Epidermal melanocyte (primary cell): ENCODE data around the gene FKBP1B.
"Not testable (repeated sequence)": the region's sequence is repeated elsewhere in the genome, so short reads cannot be mapped to it uniquely, and the experiment has no call there.

Source experiments
- DNase-seq: peaks from one replicate; pipeline ENCODE4 v3.0.0; 2011; ENCODE audit warnings: low spot score; ENCODE audit not compliant: insufficient read length

Gene FKBP1B

DNA sequence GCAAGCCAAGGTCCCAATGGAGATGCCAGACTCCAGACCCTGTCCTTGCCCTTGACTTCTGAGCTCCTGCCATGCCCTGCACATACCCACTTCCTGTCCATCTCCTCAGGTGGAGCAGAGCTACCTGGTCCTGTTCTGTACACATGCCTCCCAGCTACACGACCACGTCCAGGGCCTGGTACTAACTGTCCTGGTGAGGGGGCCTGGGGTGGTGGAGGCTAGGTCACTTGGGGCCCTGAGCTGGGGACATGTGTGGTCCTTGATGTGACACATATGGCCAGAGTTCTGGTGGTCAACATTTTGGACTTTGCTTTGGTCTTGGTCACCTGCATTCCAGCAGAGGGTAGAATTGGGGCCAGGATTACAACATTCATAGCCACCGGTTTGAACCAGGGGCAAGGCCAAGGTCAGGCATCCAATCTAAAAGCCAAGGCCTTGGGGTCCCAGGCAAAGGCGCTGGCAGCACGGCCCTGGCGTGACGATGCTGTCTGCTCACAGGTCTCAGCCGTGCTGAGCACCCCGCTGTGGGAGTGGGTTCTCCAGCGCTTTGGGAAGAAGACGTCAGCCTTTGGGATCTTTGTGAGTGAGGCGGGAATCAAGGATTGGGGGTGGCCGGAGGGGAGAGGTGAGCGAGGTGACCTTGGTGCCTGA, 27.1 kb upstream of the FKBP1B start:
- no peak for DNase-seq

DNA sequence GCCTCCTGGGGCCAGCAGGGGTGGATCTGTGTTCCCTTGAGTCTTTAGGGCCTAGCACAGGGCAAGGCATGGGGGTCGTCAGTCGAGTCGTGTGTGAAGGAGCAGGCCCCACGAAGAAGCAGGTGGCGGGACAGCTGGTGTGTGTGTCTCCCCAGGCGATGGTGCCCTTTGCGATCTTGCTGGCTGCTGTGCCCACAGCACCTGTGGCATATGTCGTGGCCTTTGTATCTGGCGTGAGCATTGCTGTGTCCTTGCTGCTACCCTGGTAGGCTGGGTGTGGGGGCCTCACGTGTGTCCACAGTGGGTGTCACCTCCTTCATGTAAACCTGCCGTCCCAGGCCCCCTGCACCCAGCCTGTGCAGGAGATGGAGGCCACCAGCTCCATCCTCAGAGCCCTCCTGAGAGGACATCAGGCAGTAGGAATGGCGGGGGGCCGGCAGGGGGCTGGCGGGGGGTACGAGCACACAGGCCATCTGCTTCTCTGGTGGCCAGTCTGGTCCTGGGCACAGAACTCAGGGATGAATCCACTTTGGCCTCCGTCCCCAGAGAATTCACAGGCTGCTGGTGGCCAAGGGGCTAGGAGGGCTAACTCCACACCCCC, 26.5 kb upstream of the FKBP1B start:
- no peak for DNase-seq

DNA sequence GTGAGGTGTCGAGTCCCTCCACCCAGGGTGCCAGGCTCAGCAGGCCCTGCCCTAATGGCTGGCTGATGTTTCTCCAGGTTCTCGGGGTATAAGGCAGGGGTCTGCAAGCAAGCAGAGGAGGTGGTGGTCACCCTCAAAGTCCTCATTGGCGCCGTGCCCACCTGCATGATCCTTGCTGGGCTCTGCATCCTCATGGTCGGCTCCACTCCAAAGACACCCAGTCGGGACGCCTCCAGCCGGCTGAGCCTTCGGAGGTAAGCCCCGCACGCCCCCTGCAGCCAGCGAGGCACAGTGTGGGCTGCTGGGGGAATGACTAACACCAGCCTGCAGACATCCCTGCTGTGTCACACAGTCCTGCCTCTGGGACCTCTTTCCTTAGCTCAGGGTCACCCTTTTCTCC, 25.5 kb upstream of the FKBP1B start:
- DNase-seq, result no peak

DNA sequence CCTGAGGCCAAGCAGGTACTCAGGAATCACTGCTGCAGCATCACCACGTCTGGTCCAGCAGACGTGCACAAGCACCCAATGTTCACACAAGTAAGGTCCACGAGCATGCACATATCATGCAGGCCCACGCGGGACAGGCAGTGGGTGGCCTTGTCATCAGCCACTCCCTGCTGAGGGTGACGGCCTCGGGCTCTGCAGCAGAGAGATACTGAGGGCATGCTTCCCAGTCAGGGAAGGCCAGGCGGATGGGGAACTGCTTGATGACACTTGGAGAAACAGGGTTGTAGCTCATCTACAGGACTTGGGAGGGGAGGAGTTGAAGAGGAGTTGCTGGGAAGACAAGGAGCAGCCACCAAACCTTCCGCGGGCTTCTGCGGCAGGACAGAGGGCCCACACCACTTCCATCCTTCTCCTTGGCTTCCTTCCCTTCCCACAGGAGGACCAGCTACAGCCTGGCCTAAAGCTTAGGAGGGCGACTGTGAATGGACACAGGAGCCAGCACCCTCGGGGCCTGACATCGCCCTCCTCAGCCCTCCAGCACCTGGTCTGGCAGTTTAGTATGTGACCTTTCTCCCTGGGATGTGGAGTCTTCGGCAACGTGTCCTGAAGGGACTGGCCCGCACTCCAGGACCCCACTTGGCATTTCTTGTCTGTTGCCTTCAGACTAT, 24.4 kb upstream of the FKBP1B start:
- DNase-seq, result no peak

DNA sequence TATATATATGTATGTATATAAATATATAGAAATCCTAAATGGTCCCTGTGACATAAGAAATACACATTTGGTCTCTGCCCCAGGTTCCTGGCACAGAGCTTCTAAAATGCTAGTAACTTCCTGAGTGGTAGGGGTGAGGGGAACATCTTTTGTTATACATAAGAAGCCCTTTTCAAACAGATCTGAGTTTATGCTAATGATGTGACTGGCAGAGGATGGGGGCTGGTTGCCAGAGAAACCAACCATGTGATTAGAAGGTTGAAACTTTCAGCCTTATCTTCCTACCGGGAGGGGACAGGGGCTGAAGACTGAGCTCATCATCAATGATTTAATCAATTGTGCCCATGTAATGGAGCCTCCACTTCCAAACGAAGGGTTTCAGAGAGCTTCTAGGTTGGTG, 23.3 kb upstream of the FKBP1B start:
- DNase-seq, result no peak

DNA sequence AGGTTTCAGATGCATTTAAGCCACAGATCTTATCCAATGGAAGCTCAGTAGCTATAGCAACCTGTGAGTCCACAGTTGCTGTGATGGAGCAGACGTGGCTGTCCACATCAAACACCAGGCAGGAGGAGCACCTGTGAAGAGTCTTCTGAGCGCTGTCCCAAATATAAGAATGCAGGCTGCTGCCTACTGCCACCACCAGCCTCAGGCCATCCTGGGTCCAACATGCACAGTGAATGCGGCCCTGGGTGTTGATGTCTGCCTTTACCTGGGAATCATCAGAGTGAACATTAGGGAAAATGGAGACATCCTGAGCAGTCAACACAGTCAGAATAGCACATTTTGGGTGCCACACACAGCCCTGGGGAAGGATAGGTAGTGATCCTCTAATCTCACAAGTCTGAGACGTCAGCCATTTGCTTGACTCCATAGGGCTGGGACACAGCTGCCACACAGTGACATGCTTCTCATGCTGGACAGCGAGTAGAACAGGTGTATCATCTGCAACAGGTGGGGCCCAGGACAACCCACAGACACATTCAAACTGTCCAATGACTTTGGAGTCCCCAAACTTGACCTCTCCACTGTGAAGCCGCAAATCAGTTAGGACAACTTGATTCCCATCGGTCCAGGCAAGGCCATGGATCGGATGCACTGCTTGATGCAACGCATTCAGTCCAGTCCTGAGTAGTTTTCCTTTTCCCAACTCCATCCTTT, 10.6 kb upstream of the FKBP1B start:
- DNase-seq, result no peak

DNA sequence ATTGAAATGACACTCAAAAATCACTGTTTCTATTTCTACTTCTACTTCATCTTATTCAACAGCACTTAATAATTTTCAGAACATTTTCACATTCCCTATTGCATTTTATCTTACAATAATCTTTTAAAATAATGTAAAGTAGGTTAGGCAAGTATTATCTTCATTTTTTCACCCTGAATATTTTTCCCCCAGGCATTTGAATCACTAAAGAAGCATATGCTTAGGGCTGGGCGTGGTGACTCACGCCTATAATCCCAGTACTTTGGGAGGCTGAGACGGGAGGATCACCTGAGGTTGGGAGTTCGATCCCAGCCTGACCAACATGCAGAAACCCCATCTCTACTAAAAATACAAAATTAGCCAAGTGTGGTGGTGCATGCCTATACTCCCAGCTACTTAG, 9.0 kb upstream of the FKBP1B start:
- no peak for DNase-seq

DNA sequence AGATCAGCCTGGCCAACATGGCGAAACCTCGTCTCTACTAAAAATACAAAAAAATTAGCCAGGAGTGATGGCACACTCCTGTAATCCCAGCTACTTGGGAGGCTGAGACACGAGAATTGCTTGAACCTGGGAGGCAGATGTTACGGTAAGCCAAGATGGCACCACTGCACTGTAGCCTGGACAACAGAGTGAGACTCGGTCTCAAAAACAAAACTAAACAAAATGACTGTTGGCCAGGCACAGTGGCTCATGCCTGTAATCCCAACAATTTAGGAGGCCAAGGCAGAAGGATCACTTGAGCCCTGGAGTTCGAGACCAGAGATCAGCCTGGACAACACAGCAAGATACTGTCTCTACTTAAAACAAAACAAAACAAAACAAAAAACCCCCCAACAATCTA, 6.4 kb upstream of the FKBP1B start:
- DNase-seq, result not testable (repeated sequence)

DNA sequence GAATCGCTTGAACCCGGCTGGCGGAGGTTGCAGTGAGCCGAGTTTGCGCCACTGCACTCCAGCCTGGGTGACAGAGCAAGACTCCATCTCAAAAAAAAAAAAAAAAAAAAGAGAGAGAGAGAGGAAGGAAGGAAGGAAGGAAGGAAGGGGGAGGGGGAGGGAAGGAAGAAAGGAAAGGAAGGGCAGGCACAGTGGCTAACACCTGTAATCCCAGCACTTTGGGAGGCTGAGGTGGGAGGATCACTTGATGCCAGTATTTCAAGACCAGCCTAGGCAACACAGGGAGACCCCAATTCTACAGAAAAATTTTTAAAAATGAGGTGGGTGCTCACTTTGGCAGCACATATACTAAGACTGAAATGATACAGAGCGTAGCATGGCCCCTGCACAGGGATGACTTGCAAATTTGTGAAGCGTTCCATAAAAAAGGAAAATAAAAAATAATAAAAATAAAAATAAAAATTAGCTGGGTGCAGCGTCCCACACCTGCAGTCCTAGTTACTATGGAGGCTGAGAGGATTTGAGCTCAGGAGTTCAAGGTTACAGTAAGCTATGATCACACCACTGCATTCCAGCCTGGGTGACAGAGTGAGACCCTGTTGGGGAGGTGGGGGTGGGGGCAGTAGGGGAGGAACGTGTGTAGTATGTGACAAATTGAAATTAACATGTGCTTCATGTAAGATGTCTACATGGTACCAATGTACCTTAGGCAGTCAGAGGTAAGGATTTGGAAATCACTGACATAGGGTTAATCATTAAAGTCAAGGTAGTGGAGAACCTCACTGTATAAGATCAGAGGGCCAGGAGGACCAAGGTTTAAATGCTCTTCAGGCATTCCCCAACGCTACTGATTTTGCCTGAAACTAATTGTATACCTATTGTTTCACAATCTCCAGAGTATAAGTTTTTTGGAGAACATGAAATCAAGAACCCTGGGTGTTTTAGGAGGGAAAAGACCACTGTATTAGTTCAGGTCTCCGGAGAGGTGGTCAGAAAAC, 3.7 kb upstream of the FKBP1B start:
- DNase-seq, result no peak

DNA sequence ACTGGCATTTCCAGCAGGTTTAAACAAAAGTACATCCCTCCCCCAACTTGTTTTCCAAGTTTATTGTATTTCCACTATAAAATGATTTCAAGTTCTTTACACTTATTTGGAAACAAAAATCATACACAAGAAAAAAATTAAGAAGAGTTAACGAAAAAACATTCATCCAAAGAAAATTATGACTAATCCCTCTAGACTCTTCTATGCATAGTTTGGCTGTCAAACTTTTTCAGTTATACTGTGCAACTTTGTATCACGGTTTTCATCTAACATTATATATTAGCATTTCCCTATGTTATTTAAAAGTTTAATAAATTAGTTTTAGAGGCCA, 3.0 kb upstream of the FKBP1B start:
- no peak for DNase-seq

DNA sequence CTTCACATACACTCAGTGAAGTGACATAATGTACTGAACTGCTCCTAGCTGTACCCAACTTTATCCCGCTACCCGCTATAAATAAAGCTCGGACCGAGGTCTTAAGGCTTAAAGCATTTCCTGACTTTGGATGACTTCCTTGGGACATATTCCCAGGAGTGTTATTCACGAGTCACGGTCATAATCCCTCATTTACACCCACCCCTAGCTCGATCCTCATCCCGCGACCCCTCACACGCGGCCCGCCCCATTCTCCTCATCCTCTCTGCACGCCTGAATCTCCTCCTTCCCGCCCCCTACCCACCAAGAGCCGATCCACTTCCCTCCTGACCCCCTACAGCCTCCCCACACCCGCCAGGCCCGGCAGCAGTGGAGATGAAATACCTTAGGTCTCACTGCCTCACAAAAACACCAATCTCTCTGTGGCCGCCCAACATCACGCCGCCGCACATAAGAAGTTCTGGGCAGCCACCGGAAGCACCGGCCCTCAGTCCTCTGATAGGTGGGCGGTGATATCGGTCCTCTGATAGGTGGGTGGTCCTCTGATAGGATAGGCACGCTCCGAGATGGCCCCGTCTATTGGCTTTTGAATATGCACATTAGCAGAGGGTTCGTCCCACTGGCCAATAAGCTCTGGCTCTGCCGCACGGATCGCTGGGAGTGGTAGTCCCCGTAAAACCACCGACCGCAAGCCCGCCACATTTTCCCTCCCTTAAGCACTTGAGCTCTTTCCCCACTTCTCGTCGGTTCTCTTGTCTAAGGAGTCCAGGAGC, 2.4 kb upstream of the FKBP1B start, which contains the start of gene WDCP:
TSS of gene WDCP (minus strand) at position 462 of the 773 bp plus-strand sequence. CDS start 7,897 bp downstream, outside the sequence.
- DNase-seq, result peak; percentile 74

DNA sequence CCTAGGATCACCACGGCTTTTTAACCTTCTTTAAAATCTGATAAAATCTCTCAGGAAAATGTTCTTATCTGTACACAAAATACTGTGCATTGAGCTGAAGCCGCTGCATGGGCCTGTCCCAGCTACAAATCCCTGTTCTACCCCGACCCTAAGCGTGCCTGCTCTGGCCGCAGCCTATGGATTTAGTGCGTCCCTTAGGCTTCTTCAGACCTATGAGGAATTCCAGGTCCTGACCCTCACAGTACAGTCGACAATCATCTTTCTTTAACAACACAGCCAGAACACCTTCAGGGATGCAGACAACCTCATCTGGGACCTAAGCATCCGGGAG, 1.9 kb upstream of the FKBP1B start:
- no peak for DNase-seq

DNA sequence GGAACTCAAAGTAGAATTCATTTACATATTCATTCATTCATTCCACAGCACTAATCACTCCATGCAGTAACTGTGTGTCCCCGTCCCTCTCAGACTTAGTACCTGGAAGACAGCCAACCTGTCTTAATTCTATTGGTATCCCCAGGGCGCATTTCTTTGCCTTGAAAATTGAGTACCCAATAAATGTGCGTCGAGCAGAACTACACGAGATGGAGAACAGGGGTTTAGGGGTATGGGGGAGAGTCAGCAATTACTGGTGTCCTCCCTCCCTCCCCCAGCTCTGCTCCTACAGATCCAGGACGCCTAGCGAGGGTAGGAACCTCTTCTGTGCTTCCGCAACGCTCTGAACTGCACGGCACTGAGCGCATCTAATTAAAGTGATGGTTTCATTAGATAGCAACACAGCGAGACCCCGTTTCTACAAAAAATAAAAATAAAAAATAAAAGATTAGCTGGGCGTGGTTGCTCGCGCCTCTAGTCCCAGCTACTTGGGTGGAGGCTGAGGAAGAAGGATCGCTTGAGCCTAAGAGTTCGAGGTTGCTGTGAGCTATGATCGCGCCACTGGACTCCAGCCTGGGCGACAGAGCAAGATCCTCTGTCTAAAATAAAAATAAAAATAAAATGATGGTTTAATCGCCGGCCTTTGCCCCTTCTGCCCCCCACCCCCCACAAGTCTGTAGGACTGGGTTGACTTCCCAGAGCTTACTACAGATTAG, 614 bp upstream of the FKBP1B start:
- DNase-seq, result no peak

DNA sequence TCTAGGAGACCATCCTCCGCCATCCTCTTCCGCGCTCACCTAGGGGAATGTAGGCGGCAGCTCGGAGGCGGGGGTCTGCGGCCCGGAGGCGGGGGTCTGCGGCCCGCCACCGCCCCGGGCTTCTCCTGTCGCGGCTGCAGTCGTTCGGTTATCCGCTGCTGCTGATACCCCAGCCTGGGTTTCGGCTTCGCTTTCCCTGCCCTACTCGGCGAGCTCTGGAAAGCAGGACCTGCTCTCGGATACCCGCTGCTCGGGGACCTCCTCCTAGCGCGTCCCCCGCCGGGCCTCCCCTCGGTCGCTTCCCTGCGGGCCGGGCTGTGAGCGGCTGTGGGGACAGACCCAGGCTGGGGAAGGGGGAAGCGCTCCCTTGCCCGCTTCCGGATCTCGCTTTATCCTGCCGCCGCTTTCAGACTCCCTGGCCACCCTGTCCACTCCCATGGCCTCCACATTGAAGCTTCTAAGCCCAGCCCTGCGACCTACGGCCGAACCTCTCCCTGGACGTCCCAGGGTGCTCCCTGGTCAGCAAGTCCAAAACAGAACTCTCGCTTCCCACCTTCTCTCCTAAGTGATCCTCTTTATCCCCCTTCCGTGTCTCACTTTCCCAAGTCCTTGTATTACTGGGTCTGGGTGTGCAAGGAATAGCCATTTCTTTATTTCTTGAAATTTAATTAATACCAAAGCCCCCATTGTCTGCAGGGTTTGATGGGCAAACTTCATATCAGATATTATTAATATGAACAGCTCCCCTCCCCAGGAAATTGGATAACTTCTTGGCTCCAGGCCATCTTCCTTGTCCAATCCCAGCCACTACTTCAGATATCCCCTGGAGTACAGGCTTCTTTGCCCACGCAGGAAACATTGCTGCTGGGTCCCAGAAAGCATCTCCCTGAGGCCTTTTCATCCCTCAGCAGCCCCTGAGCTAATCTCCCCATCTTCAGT, 769 bp downstream of the FKBP1B start:
- DNase-seq, result no peak

DNA sequence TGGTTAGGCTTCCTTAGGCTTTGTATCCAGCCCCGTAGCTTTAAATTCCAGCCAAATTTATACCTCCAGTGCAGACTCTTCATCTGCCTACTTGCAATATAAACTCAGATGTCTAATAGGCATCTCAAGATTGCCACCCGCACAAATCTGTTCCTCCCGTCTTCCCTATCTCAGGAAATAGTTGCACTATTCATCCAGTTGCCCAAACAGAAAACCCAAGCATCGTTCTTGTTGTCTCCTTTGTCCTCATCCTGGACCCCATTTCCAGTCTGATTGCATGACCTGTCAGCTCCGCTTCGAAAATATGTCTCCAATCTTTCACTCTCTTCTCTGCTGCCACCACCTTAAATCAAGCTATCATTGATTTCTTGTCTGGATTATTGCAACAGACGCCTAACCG, 2.3 kb downstream of the FKBP1B start:
- DNase-seq, result no peak

DNA sequence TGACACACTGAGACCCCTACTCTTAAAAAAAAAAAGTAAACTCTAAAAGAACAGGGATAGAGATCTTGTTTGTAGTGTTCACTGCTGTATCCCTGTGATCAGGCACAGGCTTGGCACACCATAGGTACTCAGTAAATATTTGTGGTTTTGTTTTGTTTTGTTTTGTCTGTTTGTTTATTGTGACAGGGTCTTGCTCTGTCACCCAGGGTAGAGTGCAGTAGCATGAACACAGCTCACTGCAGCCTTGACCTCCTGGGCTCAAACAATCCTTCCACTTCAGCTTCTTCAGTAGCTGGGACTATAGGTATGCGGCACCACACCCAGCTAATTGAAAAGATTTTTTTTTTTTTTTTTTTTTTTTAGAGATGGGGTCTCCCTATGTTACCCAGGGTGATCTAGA, 3.4 kb downstream of the FKBP1B start:
- DNase-seq, result no peak

DNA sequence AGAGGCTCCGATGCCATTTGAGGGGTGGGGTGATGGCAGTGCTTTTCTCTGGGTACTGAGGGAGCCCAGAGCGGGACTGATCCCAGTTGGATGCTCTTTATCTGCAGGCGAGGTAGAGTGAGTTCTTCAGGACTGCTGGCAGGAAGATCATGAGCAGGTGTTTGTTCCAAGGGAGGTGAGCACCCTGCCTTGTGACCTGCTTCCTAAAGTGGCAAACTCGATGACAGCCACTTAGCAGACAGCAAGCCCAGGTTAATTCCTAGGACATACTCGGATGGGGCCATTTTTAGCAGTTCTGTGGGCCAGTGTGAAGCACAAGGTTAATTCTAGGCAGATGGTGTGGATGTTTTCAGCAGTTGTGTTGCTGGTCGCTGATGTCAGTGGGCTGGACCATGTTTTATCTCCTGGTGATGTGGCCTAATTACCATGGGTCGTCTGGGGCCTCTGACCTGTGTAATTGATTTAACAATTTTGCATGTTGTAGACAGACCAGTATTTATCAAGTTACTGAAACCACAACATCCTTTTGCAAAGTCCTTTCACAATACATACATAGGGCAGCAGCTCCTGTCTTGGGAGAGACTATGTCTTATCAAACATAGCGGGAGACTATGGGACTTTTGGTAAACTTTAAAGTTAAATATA, 4.9 kb downstream of the FKBP1B start:
- DNase-seq, result no peak

DNA sequence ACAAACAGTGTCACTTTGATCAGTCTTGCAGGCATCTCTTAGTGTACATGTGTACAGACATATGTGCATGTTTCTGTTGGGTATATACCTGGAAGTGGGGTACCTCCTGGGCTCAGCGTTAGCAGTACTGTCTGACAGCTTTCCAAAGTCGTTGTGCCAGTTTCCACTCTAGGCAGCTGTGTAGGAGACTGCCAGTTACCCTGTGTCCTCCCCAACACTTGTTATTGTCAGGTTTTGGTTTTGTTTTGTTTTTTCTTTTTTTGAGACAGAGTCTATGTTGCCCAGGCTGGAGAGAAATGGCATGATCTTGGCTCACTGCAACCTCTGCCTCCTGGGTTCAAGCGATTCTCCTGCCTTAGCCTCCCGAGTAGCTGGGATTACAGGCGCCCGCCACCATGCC, 6.2 kb downstream of the FKBP1B start:
- DNase-seq, result no peak
